HG03066 (cell line): ENCODE data around the gene HSPBAP1.

ENCODE experiments used
- ATAC-seq: cut with Tn5 transposase; IDR thresholded peaks from one replicate; pipeline ENCODE4 v1.9.1; 2021; ENCODE audit warnings: low read depth; ENCODE audit not compliant: unreplicated experiment

Gene HSPBAP1

GRCh38 chr3:122692674-122693073, 101.0 kb downstream of the HSPBAP1 start:
- no peak for ATAC-seq

- no peak for ATAC-seq
These were observed 102.4 kb downstream of the HSPBAP1 start for GRCh38 chr3:122691195-122691594.

DNA sequence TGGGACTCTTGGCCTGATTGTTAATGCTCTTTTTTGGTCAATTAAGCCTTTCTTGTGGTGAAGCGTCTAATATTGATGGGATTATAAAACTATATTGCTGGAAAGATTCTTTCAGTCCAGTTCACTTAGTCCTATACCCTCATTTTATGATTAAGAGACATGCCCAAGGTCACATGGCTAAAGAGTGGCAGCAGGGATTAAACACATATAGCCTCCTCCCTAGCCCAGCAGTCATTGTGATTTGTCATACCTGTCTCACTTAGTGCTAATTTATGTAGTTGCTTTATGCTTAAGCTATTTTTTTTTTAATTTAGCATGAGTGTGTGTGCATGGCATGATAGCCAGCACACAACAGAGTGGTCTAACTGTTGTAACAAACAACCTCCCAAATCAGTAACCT, 103.5 kb downstream of the HSPBAP1 start:
- no peak for ATAC-seq
